ENCODE data around the gene GPC6.
"Not testable (repeated sequence)": the region's sequence is repeated elsewhere in the genome, so short reads cannot be mapped to it uniquely, and the experiment has no call there.

The GPC6 gene

DNA sequence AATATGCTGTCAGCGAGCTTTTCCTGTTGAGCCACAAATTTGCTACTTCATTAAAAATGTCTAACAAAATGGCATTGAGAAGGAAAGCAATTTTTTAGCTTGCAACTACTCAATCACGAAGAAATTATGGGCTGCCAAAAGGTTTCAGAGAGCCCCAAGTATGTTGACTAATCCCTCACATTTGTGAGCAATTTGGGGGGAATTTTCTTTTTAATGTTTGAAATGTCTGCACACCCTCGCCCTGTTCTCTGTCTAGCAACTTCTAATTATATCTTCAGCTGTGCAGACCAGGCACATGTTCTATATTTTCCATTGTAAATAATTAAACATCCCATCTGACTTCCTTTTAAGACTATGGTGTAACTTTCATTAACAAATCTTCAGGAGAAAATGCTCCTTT, 1060.0 kb downstream of the GPC6 start:
- no peak for DNase-seq

DNA sequence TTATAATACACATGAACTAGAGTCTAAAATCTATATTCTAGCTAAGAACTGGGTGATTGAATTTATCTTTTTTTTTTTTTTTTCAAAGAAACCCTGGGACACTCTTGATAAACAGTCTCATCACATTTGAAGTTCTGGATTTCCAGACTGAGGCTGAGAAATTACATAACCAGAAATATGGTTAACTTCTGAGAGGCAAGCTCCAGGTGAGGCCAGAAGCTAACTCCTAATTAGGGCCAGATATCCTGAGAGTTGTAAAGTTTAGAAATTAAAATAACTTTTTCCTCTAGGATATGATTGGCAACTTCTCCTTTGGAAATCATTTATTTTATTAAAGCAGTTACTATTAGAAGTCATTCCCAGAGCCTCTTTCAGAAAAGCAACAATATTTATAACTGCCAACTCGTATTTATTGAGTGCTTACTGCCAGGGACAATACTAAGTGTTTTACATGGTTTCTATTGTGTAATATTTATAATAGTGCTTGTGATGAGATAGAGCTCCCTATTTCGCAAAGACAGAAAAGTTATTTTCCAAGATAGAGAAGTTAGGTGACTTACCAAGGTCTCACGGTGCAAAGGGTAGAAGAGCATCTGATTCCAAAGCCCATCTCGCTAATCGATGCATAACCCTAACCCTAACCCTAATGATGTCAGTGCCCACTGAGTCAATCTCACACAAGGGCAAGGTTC, 1065.2 kb downstream of the GPC6 start:
- DNase-seq: no peak

DNA sequence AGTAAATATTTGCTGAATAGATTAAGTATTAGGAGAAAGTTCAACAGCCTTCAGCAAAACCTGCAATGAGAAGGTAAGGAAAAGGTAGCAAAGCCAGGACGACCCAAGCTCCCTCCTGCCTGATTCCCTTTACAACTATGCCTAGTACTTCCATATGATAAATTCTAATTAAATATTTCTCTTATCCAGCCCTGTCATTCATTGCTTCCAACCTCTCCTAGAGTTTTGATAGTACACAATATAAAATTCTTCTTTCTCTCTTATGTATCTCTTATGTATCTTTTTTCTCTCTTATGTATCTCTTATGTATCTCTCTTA, 1065.7 kb downstream of the GPC6 start:
- no peak for DNase-seq

DNA sequence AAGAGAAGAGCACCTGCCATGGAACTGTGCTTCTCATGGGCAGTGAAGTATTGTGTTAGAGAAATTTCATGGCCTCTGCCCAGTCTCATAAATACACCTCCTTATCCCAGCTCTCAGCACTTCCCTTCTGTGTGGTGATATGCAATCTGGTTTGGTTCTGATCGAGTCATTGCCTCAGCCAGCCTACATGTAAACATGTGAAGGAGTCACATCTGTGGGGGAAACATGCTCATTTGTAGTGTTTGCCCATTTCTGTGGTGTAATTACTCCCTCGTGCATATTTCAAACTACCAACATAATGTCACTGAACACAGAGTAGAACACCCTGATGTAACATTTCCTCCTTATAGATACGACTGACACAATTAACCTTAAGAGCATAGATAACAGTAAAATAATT, 1069.9 kb downstream of the GPC6 start:
- no peak for DNase-seq

DNA sequence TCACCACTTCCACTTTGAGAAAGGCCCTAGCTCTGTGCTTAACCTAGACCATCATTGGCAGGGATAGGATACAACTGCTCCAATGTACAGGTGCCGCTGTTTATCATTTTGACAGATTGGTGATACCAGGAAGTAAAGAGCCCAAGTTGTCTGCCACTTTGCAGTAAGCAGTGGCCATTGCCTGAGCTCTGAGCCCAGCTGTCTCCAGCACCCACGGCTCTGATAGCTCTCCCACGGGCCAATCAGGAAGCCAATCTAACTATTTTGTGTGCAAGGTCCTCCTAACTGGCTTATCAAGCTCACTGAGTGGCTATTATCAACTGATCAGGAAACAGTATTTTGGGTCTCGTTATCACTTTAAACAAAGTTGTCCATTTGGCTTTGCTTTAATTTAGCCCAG, 1071.7 kb downstream of the GPC6 start:
- no peak for DNase-seq

DNA sequence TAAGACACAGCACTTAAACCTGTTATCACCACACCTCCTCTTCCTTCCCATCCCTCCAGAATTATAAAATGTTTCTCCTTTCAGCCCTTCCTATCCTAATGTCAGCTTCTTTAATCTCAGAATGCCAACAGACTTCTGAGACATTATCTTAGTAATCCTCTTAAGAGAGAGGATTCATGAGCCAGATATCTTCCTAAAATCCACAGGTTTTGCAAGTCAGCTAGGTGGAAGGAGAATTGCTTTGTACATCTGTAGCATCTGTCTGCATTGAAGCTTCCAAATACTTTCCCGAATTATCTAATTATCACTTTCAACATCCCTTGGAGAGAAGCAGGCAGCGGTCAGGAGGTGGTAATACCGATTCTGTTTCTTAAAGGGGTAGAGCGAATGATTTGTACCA, 1073.8 kb downstream of the GPC6 start:
- DNase-seq: no peak

DNA sequence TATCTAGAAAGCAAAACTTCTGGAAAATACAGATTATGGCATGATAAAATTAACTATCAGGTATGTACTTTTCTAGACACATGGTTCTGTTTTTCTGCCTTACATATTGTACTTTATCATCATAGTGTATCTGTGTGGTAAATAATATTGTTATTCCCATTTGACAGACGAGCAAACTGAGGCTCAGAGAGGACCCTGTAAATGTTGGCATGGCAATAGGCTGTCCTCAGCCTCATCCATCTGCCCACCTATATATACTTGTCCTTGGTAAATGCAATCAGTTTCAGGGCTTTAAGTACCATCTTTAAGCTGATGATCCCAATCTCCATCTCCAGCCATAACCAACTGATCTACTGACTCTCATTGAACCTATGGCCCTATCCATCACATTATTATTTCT, 1074.9 kb downstream of the GPC6 start:
- DNase-seq: no peak

DNA sequence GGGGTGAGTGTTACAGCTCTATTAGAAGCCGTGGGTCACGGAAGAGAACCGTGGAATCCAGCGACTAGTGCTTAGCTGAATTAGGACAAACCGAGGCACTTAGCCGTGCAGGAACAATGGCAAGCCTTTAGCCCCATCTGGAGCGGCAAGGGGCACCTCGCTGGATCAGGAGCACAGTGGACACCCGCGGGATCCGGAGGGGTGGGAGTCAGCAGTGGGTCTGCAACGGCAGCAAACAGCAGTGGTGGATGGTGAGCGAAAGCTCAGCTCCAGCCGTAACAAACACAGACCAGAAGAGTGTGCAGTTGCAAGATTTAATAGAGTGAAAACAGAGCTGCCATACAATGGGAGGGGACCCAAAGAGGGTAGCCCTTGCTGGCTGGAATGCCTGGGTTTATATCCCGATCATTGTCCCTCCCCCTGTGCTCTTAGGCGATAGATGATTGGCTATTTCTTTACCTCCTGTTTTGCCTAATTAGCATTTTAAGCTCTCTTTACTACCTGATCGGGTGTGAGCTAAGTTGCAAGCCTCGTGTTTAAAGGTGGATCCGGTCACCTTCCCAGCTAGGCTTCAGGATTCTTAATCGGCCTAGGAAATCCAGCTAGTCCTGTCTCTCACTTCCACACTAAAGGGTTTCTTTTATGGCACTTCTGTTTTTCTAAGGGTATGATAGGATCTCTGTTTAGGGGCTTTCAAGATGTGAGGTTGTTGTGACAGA, 1076.4 kb downstream of the GPC6 start:
- DNase-seq: not testable (repeated sequence)

DNA sequence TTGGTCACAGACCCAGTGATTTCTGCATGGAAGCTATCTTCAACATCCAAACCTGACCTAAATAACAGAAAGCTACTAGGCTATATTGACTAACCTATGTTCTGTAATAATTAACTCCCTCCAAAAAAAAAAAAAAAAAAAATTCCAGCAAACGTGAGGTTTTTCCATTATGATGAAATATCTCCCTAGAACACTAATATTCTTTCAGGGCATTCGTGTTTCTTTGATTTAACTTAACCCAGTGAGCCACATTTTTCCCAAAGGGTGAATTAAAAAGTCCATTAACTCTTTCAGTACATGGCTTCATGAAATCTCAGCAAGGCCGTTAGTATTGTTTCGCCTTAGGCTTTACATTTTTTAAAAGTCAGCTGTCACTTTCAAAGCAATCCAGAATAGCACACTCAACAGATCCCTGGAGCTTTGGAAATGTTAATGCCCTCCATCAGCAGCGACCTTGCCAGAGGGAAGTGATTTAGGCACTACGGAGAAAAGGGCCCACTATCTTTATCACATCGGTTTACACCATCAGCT, 1077.1 kb downstream of the GPC6 start:
- no peak for DNase-seq

DNA sequence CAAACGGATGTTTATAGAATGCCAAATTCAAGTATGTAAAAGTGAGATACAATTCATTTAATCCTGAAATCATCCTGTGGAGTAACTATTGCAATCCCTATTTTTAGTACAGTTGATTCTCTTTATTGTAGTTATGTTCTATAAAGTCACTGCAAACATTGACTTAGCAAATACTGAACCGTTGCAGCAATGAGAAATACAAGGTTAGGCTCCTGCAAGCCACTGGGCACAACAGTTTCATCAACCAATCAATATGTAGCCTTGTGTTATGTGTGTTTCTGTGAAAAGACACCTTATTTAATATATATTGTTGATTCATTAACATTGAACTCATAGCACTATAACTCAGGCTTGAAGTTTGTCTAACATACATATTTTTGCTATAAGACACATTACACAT, 1078.4 kb downstream of the GPC6 start:
- DNase-seq: no peak

DNA sequence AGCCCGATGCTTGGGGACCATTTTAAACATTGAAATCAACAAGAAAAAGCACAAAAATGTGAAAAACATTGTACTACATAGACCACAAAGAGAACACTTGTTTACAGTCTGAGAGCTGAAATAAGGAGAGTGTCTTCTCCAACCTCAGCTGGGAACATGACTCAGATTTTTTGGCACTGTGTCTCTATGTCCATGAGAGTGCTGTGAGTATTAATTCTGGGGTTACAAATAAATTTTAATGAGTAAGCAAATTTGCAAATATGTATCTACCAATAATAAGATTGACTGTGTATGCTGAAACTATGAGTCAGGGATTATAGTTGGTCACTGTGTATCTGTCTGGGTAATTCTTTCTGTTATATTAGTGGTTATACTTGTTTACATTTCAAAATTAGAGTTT, 1078.9 kb downstream of the GPC6 start:
- DNase-seq: no peak

DNA sequence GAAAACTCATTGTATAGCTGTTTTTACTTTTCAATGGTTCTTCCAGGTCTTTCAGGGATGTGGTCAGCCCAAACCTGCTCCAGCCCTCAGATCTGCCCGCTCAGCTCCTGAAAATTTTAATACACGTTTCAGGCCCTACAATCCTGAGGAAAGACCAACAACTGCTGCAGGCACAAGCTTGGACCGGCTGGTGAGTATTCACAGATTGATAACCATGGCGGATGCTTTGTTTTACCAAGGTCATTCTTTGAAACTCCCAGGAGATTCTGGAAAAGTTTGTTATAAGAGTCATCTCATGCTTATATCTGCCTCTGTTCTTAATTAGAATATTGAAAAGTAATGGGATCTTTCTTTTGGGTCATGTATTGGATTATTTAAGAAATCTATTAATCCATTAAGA, 1079.3 kb downstream of the GPC6 start:
- no peak for DNase-seq

DNA sequence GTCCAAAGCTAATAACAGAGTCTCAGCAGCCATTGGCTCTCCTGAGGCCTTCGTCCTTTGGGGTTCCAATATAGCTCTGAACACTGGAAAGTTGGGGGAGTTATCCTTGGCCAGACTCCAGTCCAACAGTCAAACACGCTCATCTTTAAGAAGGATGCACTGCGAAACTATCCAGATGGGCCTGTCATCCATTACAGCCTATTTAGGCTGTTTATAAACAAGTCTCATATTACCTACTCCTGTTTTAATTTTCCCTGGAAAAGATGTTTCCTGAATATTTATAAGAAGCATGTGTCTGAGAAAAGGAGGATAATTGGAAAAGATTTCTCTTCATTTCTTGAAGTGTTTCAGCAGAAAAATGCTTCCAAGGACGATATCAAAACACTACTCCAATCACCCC, 1082.2 kb downstream of the GPC6 start:
- DNase-seq: no peak

DNA sequence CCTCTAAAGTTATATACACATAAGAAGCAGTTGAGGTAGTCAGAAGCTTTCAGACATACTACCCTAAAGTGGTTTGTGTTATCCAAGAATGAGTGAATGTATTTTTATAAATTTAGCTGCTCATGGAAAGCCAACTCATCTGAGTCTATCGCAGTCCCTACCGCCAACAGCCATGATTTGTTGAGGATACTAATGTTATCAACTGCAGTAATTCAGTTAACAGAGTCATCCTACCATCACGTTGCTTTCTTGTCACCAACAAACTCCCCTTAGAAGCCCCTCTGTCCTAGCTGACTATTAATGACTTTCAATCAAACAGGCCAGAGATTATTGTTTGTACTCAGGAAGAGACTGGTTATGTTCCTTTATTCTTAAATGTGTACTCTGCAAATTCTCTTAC, 1083.0 kb downstream of the GPC6 start:
- no peak for DNase-seq

DNA sequence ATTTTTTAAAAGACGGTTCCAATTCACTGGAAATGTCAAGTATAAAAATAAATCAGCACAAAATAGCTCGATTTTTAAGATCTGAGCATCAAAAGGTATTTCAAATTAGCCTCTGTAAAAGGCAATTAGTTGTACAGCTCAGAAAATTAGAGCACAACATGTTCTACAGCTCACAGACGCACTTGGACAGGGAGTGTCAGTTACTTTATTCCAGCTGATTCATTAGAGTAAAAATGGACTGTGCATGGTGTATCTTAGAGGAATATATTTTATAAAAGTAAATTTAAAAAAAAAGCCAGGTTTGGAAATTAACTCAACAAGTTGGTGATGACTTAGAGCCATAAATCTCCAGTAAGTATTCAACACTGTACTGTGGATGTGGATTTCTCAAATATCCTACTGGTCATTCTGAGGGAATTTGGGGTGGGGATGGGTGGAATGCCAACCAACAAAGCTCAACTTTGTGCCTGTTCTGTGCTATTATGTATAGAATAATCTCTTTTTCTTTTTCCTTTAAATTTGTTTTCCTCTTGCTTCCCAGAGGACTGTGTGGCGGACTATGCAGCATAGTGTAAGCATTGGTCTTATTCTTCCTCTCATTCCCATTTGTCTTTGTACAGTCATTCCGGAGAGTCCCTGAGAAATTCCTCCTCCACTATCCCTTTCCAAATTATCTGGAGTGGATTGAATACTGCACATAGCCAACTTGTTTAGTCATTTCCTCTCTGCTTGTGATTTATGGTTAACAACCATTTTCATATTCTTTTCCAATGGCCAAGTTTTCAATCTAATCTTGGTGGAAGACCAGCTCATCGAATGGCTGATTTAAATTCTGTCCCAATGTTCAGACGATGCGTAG, 1083.6 kb downstream of the GPC6 start:
- no peak for DNase-seq

DNA sequence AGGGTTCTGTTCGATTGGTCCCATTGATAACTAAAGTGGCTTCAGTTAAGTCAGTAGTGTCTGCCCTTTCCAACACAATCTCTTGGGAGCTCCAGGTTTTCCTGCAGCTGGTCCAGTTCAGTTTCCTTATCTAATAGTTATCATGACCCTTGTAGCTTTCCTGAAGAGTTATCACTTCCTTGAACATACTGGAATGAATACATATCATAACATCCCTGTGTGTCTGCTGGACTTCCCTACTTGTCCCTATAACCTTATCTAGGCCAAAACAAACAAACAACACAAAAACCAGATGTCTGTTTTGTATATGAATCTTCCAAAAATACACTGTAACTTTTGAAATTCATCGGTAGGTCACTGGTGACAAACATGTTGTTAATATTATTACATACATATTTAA, 1085.3 kb downstream of the GPC6 start:
- DNase-seq: no peak

DNA sequence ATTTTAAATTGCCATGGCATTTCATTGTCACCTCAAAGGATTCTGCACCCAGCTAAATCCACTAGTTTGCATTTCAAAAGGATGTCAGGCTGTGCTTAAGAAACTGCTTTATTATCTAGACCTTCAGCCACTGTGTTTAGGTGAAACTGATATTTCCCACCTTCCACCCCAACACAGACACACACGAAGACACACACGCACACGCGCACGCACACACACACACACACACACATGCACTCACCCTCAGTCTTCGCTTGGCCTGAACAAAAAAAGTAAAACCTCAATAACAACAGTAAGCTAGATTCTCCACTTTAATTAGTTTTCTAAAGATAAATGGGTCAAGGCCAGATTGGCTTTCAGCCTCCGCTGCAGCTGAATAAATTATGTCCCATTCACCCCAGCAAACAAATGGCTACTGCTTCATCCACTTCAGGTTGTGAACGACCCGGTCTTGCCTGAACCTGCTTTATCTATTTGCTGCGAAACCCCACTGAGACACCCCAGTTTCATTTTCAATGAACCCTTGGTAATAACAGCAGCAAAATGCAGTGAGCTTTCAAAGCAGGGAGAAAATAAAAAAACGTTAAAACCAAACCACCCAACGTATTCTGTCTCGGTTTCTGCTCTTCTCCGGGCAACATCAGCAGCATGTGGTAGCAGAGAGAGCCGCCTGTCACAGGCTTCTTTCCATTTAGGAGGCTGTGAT, 1086.1 kb downstream of the GPC6 start:
- DNase-seq: no peak

DNA sequence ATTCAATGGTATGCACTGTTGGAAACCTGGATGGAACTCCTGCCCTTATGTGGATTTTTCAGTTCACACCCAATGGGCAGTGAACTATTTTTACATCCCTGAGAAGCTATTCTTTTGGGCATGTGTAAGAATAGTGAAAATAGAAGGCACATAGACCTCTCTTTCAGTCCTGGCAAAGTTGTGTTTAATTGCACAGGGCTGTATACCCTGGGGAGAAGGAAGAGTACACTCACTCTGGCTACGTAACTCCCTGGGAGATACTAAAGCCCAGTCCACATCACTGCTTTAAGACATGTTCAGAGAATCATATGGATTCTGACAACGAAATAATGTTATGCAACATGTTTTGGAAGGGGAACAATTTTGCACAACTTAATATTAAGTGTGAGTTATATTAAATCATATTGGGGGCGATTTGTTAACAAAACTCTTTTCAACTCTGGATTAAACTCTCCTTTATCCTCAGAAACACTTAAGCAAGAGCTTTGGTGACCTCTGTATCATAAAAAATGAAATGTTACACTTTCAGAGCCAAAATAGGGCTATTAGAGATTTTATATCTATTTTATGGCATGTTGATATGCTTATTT, 1086.8 kb downstream of the GPC6 start:
- DNase-seq: no peak

DNA sequence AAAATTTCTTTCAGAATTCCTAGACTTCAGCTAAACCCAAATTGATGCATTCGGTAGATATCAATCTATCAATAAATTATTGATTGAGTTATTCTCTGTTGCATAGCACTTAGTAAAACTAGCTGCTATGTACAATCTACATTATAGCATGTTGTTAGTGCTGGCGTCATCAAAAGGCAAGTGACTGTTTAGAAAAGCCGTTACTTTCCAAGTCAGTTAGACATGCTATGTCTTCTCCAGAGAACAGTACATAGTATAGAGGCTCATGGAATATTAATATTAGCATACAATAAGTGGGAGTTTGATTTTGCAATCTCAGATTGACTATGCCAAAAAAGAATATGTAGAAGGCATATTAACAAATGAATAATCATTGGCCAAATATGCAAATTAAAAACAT, 1087.3 kb downstream of the GPC6 start:
- DNase-seq: no peak

DNA sequence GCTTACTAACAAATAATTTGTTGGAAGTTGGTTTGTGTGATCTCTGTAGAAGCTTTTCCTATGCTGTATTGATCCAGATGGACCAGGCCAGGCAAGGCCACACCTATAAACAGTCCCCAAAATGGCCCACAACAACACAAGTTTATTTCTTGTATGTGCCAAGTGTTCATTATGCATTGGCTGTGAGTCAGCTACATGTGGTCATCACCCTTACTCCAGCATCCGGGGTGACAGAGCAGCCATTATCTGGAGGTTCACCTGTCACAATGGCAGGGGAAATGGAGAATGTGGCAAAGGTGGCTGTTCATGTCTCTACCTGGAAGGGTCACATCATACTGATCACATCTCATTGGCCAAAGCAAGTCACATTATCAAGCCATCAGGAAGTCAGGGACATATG, 1088.6 kb downstream of the GPC6 start:
- no peak for DNase-seq

DNA sequence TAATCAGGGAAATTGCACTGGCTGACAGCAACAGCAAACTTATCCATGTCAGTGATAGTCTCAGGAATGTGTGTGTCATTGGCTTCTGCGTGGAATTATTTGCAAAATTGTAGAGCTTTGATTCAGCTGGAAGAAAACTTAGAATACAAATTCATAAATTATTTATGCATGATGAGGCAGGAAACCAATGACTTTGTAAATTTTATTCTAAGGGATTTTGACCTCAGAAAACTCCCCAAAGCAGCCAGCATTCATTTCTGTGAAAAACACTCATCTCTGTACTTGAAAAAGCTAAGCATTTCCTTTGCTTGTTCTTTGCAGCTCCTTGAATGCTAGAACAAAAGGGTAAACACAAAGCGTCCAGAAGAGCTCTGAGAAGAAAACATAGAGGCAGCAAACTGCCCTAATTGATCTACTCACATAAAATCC, 1090.5 kb downstream of the GPC6 start:
- no peak for DNase-seq

DNA sequence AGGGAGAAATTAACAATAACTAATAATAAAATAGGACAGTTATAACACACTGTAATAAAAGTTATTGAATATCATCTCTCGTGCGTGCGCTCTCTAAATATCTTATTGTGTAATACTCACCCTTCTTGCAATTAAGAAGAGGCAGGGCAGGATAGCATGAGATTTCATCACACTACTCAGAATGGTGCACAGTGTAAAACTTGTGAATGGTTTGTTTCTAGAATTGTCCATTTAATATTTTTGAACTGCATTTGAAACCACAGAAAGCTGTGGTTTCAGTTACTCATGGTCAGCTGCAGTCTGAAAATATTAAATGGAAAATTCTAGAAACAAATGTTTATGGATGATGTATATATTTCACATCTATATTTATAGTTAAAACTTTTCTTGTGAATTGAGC, 1091.8 kb downstream of the GPC6 start:
- DNase-seq: no peak

DNA sequence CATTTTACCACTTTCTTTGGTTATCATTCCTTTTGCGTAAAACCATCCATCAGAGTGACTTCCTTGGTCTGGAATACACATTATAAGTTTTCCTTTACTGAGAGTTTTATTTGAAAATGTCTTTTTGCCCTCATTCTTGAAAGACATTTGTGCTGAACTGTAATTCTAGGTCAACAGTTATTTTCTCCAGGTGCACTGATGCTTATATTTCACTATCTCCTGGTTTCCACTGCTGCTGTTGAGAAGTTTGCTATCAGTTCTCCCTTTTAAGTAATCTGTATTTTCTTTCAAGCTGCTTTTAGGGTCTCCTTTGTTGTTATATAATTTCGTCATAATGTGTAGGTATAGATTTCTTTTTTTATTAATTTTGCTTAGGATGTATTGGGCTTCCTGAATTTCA, 1092.9 kb downstream of the GPC6 start:
- no peak for DNase-seq

All from activated naive CD4-positive, alpha-beta T cell (primary cell).